Skin epidermis (tissue), 12 donors: ENCODE measurements around the gene DCTD.

ENCODE experiments used
- H3K27ac ChIP-seq, 21 experiments: fragments of 200-600 bp; sonication (generic) in 11 of 21; one replicate each; pipeline ENCODE4 v1.5.0; 2020; ENCODE audit warnings: mild to moderate bottlenecking in 3 of 21, inconsistent platforms in 2 of 21, moderate library complexity in 2 of 21
- H3K4me3 ChIP-seq, 7 experiments: fragments of 200-600 bp; sonication (generic) in 2 of 7; one replicate each; pipeline ENCODE4 v1.5.0; 2020; ENCODE audit warnings: inconsistent platforms in 2 of 7, mild to moderate bottlenecking in 2 of 7, moderate library complexity in 1 of 7

The DCTD gene

DNA sequence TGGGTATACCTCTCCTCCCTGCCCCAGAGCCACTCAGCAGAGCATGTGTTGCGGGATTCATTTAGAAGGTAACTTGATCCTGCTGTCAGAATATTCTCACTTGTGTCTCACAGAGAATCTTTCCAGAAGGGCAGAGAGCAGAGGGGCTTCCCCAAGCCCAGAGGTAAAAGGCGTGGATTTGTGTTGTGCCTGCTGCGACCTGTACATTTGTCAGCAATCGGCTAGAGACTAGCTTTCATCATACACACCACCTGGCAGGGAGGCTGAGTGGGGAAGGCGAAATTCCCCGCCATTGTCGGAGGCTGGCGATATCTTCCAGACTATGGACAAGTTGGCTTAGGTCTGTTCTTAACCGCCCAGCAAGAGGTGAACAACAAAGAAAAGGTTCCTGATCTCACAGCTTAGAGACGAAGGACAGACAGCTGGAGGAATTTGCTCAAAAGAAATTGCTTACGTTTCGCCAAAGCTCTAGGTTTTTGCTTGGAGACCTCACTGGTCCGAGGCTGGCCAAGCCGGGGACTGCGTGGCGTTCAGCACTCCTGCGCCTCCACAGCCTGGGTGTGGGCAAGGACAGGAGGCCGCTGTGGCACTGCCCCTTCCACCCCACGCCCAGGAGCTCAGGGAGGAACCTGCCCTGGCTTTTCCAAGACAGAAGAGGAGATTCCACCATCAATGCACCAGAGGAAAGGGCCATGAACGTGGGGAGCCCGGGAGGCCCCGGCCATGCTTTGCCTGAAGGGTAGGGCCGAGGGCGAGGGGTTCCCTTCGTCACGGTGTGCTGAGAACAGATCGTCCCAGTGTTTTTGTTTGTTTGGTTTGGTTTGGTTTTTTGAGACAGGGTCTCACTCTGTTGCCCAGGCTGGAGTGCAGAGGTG lies 69.4 kb downstream of the DCTD start:
- H3K27ac ChIP-seq = peak overlapping the region in 1 of 21 experiments; percentile 23
- no peak overlapping the region for H3K4me3 ChIP-seq

DNA sequence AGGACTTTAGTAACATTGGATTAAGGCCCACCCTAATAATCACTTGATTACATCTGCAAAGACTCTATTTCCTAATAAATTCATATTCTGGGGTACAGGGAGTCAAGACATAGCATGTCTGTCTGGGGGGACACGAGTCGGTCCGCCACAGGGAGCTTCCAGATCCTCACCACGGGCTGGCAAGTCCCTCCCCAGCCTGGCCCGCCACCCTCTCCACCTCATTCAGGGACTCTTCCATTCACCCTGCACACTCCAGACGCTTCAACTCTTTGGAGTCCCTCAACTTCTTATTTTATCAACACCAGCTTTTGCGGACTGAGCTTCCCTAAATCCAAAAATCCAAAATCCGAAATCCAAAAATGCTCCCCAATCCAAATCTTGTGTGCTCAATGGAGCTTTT lies 71.2 kb downstream of the DCTD start:
- Histone ChIP-seq H3K4me3 (no peak overlapping the region), H3K27ac (no peak overlapping the region)

DNA sequence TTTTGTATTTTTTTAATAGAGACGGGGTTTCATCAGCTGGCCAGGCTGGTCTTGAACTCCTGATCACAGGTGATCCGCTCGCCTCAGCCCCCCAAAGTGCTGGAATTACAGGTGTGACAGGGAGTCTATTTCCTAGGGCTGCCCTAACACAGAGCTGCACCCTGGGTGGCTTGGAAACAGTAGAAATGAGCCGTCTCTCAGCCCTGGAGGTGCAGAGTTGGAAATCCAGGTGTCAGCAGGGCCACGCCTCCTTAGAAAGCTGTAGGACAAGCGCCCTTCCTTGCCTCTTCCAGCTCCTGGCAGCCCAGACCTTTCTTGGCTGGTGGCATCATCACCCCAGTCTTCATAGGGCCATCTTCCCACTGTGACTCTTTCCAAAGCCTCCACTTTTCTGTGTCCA lies 71.6 kb downstream of the DCTD start:
- no peak overlapping the region for H3K4me3 ChIP-seq
- no peak overlapping the region for H3K27ac ChIP-seq

DNA sequence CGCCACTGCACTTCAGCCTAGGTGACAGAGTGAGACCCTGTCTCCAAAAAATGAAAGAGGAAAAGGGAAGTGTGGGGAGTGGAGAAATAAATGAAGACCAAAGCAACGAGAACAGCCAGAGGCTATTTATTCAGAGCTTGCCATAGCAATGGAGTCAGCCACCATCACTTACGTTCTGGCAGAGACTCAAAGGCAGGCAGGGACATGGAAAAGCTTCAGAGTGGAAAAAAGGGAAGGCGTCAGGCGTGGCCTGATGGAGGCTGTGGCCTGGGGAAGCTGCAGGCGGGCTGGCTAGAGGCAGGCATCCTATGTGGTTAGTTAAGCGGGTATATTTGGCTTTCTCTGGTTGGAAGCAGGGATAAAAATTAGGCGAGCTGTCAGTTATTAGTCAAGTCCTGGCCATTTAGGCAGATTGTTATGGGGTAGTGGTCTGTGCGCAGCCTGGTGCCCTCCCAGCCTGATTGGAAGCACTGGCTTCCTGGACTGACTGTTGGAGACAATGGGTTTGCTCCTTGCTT lies 73.3 kb downstream of the DCTD start:
- no peak overlapping the region for H3K4me3 ChIP-seq

DNA sequence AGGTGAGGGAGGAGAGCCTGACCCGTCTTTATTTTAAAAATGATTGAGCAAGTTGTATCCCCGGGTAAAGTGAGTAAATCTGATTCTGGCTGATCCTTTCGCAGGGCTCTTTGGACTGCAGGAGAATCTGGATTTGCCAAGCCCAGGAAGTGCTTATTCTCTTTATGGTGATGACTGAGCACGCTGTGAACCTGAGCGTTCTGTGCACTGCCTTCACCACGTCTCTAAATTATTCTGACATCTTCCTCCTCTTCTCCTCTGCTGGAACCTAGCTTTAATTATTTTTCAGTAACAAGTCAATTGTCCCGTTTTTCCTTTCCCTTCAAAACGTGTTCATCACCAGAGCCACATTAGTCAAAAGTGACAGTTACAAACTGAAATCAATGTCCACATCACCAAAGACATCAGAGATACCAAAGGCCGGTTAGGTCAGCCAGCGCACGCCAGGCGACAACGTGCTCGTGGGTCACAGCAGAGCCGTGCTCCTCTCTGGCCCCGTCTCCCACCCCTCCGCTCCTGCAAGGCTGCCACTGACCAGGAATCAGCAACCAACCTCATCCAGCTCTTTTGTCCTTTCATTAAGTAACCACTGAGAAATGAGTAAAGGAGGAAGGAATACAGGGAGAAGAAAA lies 74.3 kb downstream of the DCTD start:
- no peak overlapping the region for H3K27ac ChIP-seq
- no peak overlapping the region for H3K4me3 ChIP-seq

More for the DNA sequence above, 73.3 kb downstream of the DCTD start:
- no peak overlapping the region for H3K27ac ChIP-seq

DNA sequence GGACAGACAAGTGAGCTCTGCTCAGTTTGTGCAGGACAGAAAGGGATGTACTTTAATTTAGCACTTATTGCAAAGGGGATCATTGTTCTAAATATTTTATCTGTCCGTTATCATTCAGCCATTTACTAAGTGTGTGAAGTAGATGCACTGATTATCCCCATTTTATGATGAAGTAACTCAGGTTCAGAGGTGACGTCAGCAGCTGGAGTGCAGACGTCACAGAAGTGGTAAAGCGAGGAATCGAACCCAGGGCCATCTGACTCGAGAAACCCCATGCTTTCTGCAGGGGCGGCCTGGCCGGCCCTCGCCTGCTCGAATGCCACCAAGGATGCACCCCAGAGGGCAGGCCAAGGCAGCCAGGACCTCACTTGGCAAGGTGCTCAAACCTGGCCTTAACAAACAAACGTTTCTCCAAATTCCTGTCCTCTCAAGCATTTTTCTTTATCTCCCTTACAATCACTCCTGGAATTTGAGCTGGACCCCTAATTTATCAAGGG lies 75.0 kb downstream of the DCTD start:
- no peak overlapping the region for H3K4me3 ChIP-seq
- H3K27ac ChIP-seq = no peak overlapping the region

DNA sequence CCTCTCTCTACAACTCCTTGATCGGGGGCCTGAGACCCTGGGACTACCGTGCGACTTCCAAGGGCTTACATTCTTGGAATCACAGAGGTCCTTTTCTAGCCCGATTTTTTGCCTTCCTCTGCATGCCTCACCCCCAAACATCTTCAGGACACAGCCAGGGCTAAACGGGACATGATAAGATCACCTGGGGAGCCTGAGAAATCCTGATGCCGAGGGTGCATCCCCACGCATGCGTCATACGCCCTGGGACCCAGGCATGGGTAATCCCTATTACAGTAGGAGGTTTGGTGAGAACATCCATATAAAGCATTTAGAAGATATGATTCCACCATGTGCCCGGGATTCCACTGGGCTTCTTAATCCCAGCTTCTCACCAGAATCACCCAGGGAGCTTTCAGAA lies 77.1 kb downstream of the DCTD start:
- Histone ChIP-seq H3K27ac (no peak overlapping the region), H3K4me3 (no peak overlapping the region)
